ENCODE measurements around the gene SEM1. TPM values are rescaled to one million over a fixed set of nuclear protein-coding genes. Genes with fewer than 3 reads are reported as not detected.

SEM1 gene
- total RNA-seq, 1 experiment from 2014 or later: 79.9 TPM

- Histone ChIP-seq H3K79me2 (ENCODE audit: insufficient read depth, low read length) (no peaks in the 10 kb centered on the region), H2BK12ac (ENCODE audit: insufficient read length, low read depth, low read length) (no peak overlapping the region), H3K4me2 (ENCODE audit: insufficient read depth, insufficient read length, low read length) (no peak overlapping the region), H4K5ac (ENCODE audit: insufficient read length, low read depth, low read length) (no peak overlapping the region), H2AFZ (ENCODE audit: low read length) (no peak overlapping the region), H3K4me1 (ENCODE audit: insufficient read depth, low read length) (no peaks in the 10 kb centered on the region), H3K79me1 (ENCODE audit: insufficient read depth, low read depth, low read length, poor library complexity, severe bottlenecking) (no peaks in the 10 kb centered on the region), H2BK15ac (ENCODE audit: low read depth, low read length) (no peak overlapping the region), H4K8ac (replicated peaks; ENCODE audit: insufficient read length, low read depth, low read length) (no peak overlapping the region), H4K91ac (ENCODE audit: insufficient read length, low read depth, low read length) (no peak overlapping the region), H3K23ac (ENCODE audit: insufficient read length, low read depth, low read length) (no peak overlapping the region), H3K27me3 (ENCODE audit: insufficient read depth, low read length) (no peaks in the 10 kb centered on the region), H3K27ac (ENCODE audit: insufficient read length, low read depth, low read length) (no peak overlapping the region), H2BK20ac (ENCODE audit: low read depth, low read length, poor library complexity, severe bottlenecking) (no peak overlapping the region), H3K23me2 (ENCODE audit: insufficient read length, low read depth, low read length, poor library complexity, severe bottlenecking) (no peaks in the 10 kb centered on the region), H3K9me3 (ENCODE audit: control insufficient read depth, low read depth, low read length) (no peaks in the 10 kb centered on the region), H3T11ph (ENCODE audit: low read length) (no peak overlapping the region), H2BK120ac (ENCODE audit: low read depth, low read length, poor library complexity, severe bottlenecking) (no peak overlapping the region), H4K20me1 (ENCODE audit: control insufficient read depth, insufficient read depth, insufficient read length) (no peaks in the 10 kb centered on the region), H2BK5ac (ENCODE audit: insufficient read length, low read length) (no peak overlapping the region), H3K4ac (ENCODE audit: low read depth, low read length) (no peak overlapping the region), H3K14ac (ENCODE audit: insufficient read depth, low read length) (no peak overlapping the region), H3K9ac (ENCODE audit: extremely low read depth, insufficient read length, low read length) (no peak overlapping the region), H2AK5ac (ENCODE audit: insufficient read length, low read length) (no peak overlapping the region), H3K18ac (ENCODE audit: insufficient read length, low read depth, low read length) (no peak overlapping the region), H3K56ac (ENCODE audit: insufficient read length, low read depth, low read length) (no peak overlapping the region)
- no CpG with 5 or more reads among the region's 4 CpGs for WGBS (ENCODE audit: extremely low coverage, insufficient read length, low lambda C conversion rate)
- peaks cover 31 to 40% of the 10 kb centered on the region in 2 experiments for H3K4me1 Mint-ChIP-seq
- DNase-seq: no peak
- peaks cover 2 to 6% of the 10 kb centered on the region in 2 experiments; a peak in 4 of 5 replicates for H3K9me3 Mint-ChIP-seq
- TF ChIP-seq, protein P1, sequence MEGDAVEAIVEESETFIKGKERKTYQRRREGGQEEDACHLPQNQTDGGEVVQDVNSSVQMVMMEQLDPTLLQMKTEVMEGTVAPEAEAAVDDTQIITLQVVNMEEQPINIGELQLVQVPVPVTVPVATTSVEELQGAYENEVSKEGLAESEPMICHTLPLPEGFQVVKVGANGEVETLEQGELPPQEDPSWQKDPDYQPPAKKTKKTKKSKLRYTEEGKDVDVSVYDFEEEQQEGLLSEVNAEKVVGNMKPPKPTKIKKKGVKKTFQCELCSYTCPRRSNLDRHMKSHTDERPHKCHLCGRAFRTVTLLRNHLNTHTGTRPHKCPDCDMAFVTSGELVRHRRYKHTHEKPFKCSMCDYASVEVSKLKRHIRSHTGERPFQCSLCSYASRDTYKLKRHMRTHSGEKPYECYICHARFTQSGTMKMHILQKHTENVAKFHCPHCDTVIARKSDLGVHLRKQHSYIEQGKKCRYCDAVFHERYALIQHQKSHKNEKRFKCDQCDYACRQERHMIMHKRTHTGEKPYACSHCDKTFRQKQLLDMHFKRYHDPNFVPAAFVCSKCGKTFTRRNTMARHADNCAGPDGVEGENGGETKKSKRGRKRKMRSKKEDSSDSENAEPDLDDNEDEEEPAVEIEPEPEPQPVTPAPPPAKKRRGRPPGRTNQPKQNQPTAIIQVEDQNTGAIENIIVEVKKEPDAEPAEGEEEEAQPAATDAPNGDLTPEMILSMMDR (conservative IDR thresholded peaks at IDR 0.05): no peak
- H3K27me3 Mint-ChIP-seq (ENCODE audit: low read depth): no peaks in the 10 kb centered on the region
- no peak overlapping the region; a peak in 1 of 5 replicates for H3K4me3 Mint-ChIP-seq
- H3K36me3 Mint-ChIP-seq (ENCODE audit: insufficient read depth in 1 of 3, low read depth in 3 of 3): peaks cover 0 to 1% (median 0%) of the 10 kb centered on the region in 3 experiments; a peak in 3 of 7 replicates
- H3K27ac Mint-ChIP-seq: no peak overlapping the region; a peak in 1 of 7 replicates
These were observed 54.9 kb downstream of the SEM1 start for GRCh38 chr7:96654630-96655188.

Measured in H9 (cell line).